GM19043 (cell line): ENCODE results near the gene SH2D1B.

ENCODE experiments used
- ATAC-seq: cut with Tn5 transposase; IDR thresholded peaks from one replicate; pipeline ENCODE4 v1.9.1; 2021; ENCODE audit warnings: low read depth; ENCODE audit not compliant: unreplicated experiment

Gene SH2D1B

DNA sequence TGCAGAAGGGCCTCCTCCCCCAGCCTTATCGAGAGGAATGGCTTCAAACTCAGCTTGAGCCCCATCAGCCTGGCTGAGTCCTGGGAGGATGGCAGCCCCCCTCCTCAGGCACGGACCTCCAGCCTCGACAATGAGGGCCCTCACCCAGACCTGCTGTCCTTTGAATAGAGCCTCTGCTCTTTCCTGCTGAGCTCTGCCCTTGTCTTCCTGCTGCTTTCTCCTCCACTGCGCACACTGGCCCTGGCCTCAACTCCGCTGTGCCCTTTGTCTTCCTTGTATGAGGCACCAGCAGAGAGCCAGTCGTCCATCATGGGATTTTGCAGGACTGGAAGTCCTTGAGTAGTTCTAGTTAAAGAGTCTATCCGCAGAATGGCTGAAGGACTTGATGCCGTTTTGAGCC is 28.4 kb downstream of the SH2D1B start:
- ATAC-seq, result no peak

DNA sequence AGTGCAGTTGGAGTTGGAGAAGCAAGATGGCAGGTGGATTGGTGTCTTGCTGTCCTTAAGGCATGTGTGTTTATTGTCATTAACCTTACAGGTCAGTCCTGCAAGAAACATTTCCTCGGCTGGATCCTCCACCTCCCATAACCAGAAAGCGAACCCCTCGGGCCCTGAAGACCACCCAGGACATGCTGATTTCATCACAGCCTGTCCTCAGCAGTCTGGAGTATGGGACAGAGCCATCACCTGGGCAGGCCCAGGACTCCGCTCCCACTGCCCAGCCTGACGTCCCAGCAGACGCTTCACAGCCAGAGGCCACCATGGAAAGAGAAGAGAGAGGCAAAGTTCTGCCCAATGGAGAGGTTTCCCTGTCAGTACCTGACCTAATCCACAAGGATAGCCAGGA is 28.8 kb downstream of the SH2D1B start:
- ATAC-seq, result no peak

DNA sequence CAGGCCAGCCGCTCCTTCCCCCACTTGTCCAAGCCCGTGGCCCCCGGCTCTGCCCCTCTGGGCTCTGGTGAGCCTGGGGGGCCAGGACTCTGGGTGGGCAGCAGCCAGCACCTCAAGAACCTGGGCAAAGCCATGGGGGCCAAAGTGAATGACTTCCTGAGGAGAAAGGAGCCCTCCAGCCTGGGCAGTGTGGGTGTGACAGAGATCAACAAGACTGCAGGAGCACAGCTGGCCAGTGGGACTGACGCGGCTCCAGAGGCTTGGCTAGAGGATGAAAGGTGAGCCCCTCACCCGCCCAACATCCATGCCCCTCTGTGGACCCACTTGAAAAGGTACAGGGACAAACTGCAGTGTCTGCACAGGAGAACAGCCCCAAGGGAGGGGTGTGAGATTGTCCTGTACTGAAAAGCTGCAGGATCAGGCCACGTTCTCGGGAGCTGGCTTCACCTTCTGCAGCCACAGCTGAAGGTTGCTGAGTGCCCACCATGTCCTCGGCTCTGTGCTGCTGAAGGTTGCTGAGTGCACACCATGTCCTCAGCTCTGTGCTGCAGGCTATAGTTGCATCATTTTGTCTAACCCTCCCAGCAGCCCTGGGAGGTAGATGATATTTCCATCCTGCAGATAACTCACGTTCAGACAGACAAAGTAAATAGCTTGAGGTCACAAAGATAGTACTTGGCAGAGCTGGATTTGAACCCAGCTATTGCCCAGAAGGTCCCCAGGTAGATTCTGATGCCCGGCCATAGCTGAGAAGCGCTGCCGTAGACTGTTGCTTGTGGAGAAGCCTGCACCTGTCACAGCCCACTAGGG is 29.8 kb downstream of the SH2D1B start:
- no peak for ATAC-seq

DNA sequence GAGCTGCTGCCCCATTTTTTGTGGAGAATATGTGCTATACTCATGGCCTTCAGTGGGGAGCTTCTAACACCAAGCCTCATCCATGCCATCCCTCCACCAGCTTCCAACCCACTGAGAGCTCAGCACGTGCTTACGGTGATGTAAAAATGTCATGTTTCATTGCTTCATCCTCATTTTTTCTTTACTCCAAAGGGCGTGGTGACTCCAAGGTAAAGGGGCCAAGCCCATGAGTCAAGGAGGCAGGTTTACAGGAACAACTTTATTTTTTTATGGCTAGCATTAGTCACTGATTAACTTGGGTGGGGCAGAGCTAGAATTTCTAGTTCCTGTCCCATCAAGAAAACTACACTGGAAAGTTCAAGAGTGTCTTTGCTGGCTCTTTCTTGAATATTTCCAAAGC is 30.6 kb downstream of the SH2D1B start, which contains the start of gene C1orf226:
TSS of gene C1orf226 (plus strand) at position 346 of the 400 bp plus-strand sequence. CDS start 174 bp downstream, outside the sequence.
- ATAC-seq, result no peak

DNA sequence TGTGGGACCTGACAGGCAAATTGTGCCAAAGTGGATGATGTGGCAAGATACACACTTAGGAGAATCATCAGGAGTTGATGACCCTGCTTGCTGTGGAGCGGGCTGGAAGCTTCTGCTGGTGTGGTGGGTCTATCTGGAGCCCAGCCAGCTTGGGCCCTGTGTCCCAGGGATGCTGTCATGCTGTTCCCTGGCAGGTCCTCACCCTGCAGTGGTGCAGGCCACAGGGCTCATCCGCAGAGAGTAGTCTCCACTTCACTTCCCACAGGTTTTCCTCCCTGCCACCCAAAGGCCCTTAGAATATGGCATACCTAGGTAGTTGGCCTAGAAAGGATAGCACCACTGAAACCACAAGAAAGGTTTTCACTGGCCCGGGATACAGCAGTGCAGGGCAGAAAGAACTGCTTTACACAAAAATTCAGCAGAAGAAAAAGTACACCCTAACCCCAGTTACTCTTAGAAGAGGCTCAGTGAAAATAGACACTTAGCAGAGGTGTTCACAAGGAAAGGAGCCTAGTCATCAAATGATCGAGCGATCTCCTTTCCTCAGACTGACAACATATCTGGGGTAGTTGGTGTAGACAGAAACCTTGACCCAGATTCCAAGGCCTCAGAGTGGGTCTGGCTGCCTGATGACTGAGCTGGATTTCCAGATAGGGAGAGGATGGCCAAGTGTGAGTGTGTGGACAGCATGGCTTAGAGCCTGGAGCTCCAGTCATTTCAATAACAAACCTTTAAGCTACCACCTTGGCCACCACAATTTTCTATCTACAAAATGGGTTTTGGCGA is 31.7 kb downstream of the SH2D1B start:
- ATAC-seq, result no peak

DNA sequence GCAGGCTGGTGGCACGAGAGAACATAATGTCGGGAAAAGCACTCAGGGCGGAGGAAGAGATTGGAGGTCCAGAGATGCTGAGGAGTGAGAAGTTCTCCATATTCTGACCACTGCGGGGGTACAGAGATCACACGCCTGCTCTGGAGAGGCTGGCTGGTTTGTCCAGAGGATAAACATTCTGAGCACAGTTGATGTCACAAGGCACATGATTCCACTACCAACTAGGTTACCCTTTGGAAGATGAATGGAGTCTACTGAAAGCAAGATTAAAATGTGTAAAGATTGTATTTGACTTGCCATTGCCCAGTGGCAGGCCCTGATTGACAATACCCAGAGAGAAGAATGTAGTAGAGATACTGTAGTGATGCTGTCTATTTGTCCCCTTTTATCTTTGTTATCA is 35.2 kb downstream of the SH2D1B start, which contains the start of gene SPATA46:
TSS of gene SPATA46 (minus strand) at position 164 of the 400 bp plus-strand sequence. CDS start at position 100, 64 bp downstream.
- no peak for ATAC-seq

DNA sequence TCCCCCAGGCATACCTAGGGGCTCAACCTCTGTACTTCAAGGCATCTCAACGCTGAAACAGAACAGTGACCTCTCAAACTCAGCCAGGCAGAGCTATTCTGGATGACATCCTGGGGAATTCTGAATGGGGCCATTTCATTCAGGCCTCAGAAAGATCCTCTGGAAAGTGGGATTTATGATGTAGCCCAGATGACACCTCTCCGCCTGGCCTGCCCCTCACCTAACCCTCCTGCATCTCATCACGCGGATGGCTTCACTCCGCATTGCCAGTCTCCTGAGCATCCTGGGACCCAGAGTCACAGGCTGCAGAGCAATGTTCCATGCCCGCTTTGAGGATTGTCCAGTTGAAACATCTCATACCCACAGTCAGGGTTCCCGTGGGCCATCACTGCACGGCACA is 36.5 kb downstream of the SH2D1B start:
- no peak for ATAC-seq

DNA sequence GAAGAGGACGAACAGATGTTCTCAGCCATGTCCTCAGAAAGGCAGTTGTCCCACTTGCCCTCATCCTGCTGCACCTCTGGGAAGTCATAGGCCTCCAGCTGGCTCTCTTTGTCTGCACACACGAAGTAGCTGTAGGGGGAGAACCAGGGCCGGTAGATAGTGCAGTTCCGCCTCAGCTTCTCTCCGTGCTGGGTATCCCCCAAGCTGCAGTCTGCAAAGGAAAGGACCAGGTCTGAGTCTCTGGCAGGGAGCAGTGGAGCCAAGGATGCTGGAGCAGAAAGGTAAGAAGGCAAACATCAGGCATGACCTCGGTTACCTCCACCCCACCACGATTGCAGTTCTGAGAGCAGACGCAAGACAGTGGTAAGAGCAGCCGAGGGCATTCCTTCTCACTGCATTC is 37.5 kb downstream of the SH2D1B start:
- ATAC-seq, result no peak

DNA sequence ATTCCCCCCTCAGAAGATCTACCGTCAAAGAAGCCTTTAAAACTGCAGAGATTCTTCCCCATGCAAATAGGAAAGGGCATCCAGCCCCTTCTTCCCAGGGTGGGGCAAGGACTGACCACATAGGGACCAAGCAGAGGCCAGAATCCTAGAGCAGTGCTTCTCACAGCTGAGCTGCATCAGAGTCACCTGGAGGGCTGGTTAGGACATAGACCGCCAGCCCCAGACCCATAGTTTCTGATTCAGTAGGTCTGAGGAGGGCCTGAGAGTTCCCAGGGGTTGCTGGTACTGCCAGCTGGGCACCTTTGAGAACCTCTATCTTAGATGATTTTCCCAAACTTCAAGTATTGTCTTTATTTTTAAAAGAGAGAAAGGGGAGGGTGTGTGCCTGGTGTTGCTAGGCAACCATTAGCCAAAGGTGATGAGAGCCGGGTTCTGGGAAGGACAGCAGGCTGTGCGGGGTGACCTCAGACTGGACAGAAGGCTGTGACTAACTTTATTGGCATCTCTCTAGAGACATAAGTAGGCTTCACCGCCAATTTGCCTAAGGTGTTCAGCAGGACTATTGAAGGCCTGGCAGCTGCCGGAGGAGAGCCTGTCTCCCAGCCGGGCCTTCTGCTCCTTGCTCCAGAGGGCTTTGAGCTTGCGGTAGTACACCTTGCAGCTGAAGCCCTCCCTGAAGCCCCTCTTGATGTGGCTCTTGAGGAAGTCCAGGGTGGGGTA is 38.2 kb downstream of the SH2D1B start:
- no peak for ATAC-seq

DNA sequence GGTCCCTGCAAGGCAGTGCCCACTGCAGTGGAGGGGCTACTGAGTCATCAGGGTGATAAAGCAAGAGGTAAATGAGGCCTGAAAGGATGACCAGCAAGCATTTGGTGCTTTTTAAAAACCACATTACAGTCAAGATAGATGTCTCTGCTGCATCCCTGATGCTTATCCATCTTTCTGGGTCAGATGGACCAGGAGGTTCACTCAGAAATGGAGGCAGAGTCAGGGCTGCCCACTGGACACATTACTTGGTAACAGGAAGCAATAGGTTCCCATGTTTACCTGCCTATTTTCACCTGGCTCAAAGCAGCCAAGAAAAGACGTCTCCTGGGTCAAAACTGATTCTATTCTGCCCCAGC is 38.9 kb downstream of the SH2D1B start:
- no peak for ATAC-seq

DNA sequence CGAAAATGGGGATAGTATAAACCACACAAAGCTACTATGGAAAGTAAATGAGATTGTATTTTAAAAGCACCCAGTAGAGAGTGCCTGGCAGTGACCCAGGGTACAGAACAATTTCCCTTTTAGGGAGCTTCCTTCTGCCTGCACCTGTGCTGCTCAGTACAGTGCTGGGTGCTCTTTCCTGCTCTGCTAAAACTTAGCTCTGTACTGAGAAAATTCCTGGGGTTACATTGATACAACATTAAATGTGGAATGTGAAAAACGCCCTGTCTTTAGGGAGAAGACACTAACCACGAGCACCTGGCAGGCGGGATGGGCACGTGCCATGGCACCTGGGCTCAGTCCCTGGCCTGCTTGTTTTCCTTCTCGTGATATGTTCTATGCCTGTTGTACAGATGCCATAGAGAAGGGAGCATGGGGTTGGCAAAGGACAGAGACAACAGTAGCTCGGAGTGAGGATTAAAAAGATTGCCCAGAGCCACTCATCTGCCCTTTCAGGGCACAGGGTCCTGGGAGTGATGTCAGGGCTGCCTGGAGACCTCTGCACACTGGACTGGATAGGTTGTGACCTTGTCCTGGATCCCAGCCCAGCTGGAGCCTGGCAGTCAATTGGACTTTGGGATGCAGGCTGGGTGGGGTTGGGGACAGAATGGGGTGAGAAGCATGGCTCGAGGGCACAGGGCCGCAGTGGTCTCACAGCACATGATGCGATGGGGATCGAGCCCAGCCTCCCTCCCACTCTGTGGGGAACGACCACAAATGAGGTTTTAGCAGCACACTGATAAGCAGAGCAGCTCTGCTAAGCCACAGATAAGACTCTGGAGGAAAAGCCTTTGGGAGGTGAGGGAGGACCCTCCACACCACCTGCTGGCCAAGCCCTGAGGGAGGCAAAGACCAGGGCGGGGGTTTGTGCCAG is 39.5 kb downstream of the SH2D1B start:
- no peak for ATAC-seq

DNA sequence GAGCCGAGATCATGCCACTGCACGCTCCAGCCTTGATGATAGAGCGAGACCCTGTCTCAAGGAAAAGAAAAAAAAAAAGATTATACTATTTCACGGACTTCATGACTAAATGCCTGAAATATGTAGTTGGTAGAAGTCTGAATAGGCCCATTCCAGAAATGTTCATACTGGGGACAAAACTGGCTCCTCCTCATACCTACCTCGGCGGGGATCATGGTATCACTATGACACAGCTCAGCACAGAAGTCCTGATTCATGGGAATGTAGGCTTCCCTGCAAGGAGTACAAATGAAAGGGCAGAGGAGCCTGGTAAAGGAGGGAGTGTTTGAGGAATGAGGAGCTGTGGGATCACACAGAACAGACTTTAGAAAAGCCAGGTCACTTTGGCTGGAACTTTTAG is 40.3 kb downstream of the SH2D1B start:
- ATAC-seq, result no peak

DNA sequence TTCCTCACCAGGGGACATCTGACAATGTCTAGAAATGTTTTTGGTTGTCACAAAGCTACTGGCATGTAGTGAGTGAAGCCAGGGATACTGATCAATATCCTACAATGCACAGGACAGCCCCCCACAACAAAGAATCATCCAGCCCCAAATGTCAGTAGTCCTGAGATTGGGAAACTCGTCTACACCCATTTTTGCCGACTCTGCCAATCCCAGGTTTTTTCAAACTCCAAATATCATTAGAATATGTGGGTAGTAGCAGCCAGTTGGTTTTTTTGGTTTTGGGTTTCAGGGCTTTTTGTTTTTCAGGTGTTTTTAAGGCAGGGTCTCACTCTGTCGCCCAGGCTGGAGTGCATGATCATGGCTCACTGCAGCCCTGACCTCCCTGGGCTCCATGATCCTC is 41.2 kb downstream of the SH2D1B start:
- ATAC-seq, result no peak

DNA sequence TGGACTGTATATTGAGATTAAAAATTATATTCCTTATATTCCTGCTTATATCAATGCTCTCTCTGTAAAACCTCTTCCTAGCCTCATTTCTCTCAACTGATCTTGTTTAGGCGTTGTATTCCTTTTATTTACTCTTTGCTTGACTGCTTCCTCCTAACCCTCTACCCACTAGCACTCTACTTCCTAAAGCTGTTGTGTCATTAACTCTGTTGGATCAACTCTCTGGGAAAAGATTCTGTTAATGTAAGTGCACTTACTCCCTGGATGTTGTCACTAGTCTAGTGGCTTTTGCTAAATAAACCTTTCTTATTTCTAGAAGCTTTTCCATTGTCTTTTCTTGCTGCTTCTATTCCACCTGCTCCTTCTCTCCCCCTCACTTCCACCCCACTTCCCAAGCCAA is 41.8 kb downstream of the SH2D1B start:
- ATAC-seq, result no peak

DNA sequence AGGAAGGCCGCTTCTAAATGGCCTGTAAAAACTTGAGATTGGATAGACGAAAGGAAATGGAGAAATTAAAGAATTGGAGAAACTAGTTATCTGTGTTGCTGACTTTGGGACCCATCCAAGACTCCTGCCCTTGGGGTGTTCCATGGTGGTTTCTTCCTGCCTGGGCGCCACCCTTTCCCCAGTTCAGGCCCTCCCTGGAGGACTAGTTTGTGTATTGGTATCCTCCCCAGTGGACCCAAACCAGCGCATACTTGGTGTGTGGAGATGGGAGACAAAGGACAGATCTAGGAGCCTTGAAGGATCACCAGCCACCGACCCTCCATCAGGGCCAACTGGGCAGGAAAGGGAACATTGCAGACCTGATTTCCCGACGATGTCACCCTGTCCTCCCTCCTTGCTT is 42.4 kb downstream of the SH2D1B start:
- no peak for ATAC-seq

DNA sequence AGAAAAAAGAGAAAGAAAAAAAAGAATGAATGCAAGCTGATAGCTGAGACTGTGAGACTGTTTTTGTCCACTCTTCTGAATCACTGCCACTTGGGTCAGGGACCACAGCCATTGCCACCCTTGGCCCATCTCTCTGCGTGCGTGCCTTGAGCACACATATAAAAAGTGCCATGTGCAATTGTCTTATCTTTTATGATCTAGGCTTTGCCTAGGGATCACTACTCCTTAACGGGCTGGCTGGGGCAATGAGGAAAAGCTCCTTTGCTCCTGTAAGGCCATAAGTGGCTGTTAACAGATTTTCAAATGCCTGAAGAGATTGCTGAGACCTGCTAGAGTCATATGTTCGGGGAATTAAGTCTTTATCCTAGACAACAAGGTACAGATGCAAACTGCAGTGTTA is 43.5 kb downstream of the SH2D1B start:
- no peak for ATAC-seq

DNA sequence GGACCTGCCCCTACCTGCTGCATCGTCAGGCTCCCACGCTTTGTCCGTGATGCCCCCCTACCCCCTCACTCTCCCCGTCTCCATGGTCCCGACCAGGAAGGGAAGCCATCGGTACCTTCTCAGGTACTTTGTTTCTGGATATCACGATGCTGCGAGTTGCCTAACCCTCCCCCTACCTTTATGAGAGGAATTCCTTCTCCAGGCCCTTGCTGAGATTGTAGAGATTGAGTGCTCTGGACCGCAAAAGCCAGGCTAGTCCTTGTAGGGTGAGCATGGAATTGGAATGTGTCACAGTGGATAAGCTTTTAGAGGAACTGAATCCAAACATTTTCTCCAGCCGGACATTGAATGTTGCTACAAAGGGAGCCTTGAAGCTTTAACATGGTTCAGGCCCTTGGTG is 44.2 kb downstream of the SH2D1B start:
- ATAC-seq, result no peak

DNA sequence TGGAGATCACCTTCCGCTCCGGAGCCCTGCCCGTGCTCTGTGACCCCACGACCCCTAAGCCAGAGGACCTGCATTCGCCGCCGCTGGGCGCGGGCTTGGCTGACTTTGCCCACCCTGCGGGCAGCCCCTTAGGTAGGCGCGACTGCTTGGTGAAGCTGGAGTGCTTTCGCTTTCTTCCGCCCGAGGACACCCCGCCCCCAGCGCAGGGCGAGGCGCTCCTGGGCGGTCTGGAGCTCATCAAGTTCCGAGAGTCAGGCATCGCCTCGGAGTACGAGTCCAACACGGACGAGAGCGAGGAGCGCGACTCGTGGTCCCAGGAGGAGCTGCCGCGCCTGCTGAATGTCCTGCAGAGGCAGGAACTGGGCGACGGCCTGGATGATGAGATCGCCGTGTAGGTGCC is 44.9 kb downstream of the SH2D1B start:
- no peak for ATAC-seq

DNA sequence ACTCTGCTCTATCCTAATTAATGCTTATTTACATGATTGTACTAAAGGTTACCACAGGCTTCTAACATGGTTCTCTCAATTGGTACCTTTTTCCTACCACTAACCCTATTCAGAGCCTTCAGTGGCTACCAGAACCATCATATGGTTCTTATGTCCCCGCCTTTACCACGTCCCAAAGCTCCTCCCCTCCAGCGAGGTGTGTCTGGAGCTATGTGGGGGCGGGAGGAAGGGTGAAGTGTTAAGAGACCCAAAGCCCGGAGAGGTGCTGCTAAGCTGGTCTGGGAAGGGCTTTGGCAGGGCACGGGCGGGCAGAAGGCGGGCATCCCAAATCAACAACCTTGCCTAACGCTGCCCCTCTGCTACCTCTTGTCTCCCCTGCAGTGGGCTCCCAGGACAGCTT is 45.3 kb downstream of the SH2D1B start:
- ATAC-seq, result no peak

DNA sequence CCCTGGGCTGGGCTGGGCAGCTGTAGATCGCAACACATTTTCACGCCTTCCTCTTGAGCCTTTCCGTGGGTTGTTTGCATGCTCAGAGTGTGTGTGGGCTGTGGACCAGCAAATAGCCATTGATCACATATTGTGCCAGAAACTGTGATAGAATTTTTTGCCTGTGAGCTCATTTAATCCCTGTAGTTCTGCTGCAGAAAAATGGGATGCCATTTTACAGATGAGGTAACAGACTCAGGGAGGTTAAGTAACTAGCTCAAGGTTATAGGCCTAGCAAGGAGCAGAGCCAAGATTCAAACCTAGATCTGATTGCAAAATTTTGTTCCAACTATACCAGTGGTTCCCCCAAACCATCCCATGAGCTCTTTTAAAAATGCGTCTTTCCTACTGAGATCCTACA is 45.8 kb downstream of the SH2D1B start:
- ATAC-seq, result no peak
